OCI-LY7 (cell line): ENCODE measurements around the gene HPF1.

Source experiments
- EZH2phosphoT487 ChIP-seq: fragments of 200-600 bp; sonication (generic); IDR thresholded peaks from 2 replicates; pipeline ENCODE4 v1.6.1; 2018; ENCODE audit warnings: low read depth, borderline replicate concordance, mild to moderate bottlenecking, mixed run types, antibody characterized with exemption, low read length, moderate library complexity, mixed read lengths
- TF ChIP-seq, protein P1 (sequence below): fragments of 200-600 bp; sonication (generic); conservative IDR thresholded peaks from 2 replicates; pipeline ENCODE4 v1.5.1; 2014; ENCODE audit warnings: mild to moderate bottlenecking, antibody characterized with exemption, low read length, moderate library complexity, mixed read lengths

DNA sequence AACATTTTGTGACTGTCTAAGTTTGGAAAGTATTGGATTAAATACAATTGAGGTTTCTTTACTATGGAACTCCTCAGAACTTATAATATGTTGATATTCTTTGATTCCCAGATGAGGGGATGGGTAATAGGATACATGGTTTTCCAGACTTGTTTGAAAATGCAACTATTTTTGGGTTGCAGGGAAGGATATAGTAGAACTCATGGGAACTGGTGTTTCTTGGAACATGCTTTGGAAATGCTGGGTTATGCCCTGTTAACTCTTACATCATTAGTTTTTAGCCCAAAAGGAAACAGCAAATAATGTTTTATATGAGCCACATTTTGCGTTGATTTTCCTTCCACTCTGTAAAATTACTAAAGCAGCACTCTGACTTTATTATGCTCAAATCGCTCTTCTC is 41.9 kb downstream of the HPF1 start:
- TF ChIP-seq, protein P1, sequence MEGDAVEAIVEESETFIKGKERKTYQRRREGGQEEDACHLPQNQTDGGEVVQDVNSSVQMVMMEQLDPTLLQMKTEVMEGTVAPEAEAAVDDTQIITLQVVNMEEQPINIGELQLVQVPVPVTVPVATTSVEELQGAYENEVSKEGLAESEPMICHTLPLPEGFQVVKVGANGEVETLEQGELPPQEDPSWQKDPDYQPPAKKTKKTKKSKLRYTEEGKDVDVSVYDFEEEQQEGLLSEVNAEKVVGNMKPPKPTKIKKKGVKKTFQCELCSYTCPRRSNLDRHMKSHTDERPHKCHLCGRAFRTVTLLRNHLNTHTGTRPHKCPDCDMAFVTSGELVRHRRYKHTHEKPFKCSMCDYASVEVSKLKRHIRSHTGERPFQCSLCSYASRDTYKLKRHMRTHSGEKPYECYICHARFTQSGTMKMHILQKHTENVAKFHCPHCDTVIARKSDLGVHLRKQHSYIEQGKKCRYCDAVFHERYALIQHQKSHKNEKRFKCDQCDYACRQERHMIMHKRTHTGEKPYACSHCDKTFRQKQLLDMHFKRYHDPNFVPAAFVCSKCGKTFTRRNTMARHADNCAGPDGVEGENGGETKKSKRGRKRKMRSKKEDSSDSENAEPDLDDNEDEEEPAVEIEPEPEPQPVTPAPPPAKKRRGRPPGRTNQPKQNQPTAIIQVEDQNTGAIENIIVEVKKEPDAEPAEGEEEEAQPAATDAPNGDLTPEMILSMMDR, result no peak
- TF ChIP-seq EZH2phosphoT487, result no peak
